HG03571 (cell line): ENCODE data around the gene STXBP6.
"Not testable (repeated sequence)": the region's sequence is repeated elsewhere in the genome, so short reads cannot be mapped to it uniquely, and the experiment has no call there.

Experiments used
- ATAC-seq: cut with Tn5 transposase; IDR thresholded peaks from one replicate; pipeline ENCODE4 v1.9.1; 2021; ENCODE audit not compliant: unreplicated experiment

The STXBP6 gene

GRCh38 chr14:24959791-24960331 lies 90.1 kb downstream of the STXBP6 start:
- no peak for ATAC-seq

GRCh38 chr14:24958271-24958670 lies 91.7 kb downstream of the STXBP6 start:
- no peak for ATAC-seq

- no peak for ATAC-seq
These were observed 92.1 kb downstream of the STXBP6 start for GRCh38 chr14:24957814-24958213.

- ATAC-seq: no peak
These were observed 93.8 kb downstream of the STXBP6 start for GRCh38 chr14:24956104-24956503.

GRCh38 chr14:24954700-24955037 lies 95.3 kb downstream of the STXBP6 start:
- no peak for ATAC-seq

- no peak for ATAC-seq
These were observed 95.8 kb downstream of the STXBP6 start for GRCh38 chr14:24954037-24954699.

- ATAC-seq: no peak
These were observed 96.9 kb downstream of the STXBP6 start for GRCh38 chr14:24952851-24953666.

- ATAC-seq: no peak
These were observed 101.6 kb downstream of the STXBP6 start for GRCh38 chr14:24948261-24948847.

GRCh38 chr14:24947131-24947530 lies 102.8 kb downstream of the STXBP6 start:
- no peak for ATAC-seq

GRCh38 chr14:24944800-24945199 lies 105.1 kb downstream of the STXBP6 start:
- ATAC-seq: no peak

GRCh38 chr14:24943024-24943423 lies 106.9 kb downstream of the STXBP6 start:
- no peak for ATAC-seq

- no peak for ATAC-seq
These were observed 108.2 kb downstream of the STXBP6 start for GRCh38 chr14:24941719-24942118.

- ATAC-seq: no peak
These were observed 109.6 kb downstream of the STXBP6 start for GRCh38 chr14:24940213-24940783.

GRCh38 chr14:24938593-24938992 lies 111.4 kb downstream of the STXBP6 start:
- no peak for ATAC-seq

- no peak for ATAC-seq
These were observed 112.6 kb downstream of the STXBP6 start for GRCh38 chr14:24937300-24937699.

- ATAC-seq: not testable (repeated sequence)
These were observed 113.2 kb downstream of the STXBP6 start for GRCh38 chr14:24936773-24937172.

GRCh38 chr14:24935796-24936195 lies 114.2 kb downstream of the STXBP6 start:
- ATAC-seq: no peak

- ATAC-seq: no peak
These were observed 121.5 kb downstream of the STXBP6 start for GRCh38 chr14:24928386-24928900.

GRCh38 chr14:24927809-24928208 lies 122.1 kb downstream of the STXBP6 start:
- no peak for ATAC-seq

GRCh38 chr14:24925771-24926374 lies 124.1 kb downstream of the STXBP6 start:
- ATAC-seq: no peak

GRCh38 chr14:24924544-24924943 lies 125.4 kb downstream of the STXBP6 start:
- no peak for ATAC-seq
